Coronary artery (tissue), 2 donors: ENCODE measurements around the gene CUL3.

Source experiments
- DNase-seq: peaks from one replicate; pipeline ENCODE4 v3.0.0-alpha.2; 2017; ENCODE audit warnings: low spot score
- H3K27ac ChIP-seq, 2 donors: fragments of 200-600 bp; sonication (generic); one replicate each; pipeline ENCODE4 v1.5.1; 2016 to 2019
- H3K4me3 ChIP-seq: fragments of 200-600 bp; sonication (generic); 2 replicates; pipeline ENCODE4 v1.5.1; 2016; ENCODE audit warnings: mild to moderate bottlenecking, moderate library complexity
- TF ChIP-seq, protein P1 (sequence below): fragments of 200-600 bp; sonication (generic); IDR thresholded peaks from one replicate; pipeline ENCODE4 v1.5.1; 2019; ENCODE audit warnings: antibody characterized with exemption

Gene CUL3

DNA sequence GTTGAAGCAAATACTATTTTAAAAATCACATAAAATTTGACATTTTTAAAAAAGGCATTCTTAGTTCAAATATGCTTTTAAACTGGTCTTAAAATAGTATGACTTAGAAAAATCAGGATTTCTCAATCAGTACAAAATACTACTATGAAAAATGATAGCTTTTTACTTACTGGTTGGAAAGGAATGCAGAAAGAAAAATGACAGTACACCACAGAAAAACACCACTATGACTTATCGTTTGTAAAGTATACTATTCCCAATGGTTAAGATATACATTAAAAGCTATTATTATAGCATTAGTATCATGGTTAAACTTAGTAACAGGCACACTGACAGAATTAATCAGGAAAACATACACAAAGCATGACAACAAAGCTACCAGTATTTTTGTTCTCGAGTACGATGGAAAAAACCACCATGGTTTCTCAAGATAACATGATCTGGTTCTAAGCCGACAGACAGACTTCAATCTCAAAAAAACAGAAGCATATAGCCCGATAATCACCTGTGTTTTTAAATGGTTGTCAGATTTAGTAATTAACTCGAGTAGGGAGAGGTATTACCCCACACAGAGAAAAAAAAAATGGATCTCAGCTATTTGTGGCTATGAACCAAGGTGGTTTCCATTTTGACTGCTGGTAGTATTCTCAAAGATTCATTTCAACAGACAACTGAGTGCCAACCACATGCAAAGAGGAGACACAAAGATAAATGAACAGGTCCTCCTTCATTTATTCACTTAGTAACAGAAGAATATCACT is 39.1 kb downstream of the CUL3 start:
- Histone ChIP-seq H3K27ac (no peak overlapping the region), H3K4me3 (no peak overlapping the region)
- TF ChIP-seq, protein P1, sequence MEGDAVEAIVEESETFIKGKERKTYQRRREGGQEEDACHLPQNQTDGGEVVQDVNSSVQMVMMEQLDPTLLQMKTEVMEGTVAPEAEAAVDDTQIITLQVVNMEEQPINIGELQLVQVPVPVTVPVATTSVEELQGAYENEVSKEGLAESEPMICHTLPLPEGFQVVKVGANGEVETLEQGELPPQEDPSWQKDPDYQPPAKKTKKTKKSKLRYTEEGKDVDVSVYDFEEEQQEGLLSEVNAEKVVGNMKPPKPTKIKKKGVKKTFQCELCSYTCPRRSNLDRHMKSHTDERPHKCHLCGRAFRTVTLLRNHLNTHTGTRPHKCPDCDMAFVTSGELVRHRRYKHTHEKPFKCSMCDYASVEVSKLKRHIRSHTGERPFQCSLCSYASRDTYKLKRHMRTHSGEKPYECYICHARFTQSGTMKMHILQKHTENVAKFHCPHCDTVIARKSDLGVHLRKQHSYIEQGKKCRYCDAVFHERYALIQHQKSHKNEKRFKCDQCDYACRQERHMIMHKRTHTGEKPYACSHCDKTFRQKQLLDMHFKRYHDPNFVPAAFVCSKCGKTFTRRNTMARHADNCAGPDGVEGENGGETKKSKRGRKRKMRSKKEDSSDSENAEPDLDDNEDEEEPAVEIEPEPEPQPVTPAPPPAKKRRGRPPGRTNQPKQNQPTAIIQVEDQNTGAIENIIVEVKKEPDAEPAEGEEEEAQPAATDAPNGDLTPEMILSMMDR = no peak
- DNase-seq = no peak

DNA sequence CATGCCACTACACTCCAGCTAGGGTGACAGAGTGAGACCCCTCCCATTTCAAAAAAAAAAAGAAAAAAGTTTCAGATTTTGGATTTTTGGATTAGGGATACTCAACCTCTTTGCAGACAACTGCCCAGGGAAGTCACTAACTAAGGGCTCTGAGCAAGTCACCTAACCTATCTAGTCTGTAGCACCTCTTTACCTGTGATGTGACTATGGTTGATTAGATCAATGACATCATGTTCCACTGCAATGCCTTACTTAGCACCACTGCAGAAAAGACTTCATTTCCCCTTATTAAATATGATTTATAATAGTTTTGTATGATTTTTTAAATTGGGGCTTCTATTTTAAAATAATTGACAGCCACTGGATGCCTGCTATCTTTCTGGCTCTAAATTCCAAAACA is 41.2 kb downstream of the CUL3 start:
- no peak for DNase-seq
- TF ChIP-seq, protein P1 = no peak
- H3K27ac ChIP-seq = no peak overlapping the region
- no peak overlapping the region for H3K4me3 ChIP-seq

DNA sequence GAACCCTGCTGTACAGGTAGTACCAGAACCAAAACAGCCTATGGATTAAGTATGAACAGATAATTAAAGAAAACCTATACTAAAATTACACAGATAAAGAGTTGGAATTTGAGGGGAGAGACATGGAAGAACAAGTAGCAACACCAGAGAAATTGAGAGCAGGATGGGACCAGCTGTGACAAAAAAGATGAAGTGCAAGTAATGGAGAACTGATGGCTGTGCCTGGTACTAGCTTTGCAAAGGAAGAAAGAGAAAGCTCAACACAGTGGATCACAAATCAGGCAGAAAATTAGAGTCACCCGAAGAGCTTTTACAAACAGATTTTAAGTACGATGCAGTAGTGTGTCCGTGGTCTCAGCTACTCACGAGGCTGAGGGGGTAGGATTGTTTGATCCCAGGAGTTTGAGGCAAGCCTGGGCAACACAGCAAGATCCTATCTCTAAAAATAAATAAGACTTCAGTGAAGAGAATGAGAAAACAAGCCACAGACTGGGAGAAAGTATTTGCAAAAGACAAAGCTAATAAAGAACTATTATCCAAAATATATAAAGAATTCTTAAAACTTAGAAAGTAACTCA is 46.5 kb downstream of the CUL3 start:
- no peak for DNase-seq
- Histone ChIP-seq H3K4me3 (no peak overlapping the region), H3K27ac (no peak overlapping the region)
- TF ChIP-seq, protein P1 = no peak

DNA sequence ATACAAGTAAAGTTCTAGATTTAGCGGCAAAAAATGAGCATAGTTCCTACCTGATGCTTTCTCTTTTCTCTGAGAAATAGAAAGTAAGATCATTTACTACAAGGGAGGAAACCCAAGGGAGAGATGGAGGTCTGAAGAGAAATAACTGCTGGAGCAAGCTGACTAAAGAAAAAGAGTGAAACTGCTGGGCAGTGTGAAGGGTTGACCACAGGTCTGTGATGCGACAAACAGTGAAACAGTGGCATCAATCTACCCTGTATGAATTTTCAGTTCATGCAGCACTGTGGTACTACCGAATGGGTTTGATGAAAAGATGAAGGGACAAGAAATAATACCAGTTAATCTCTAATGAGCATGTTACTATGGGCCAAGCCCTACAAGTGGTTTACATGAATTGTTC is 52.2 kb downstream of the CUL3 start:
- Histone ChIP-seq H3K4me3 (no peak overlapping the region), H3K27ac (no peak overlapping the region)
- DNase-seq = no peak
- TF ChIP-seq, protein P1 = no peak

DNA sequence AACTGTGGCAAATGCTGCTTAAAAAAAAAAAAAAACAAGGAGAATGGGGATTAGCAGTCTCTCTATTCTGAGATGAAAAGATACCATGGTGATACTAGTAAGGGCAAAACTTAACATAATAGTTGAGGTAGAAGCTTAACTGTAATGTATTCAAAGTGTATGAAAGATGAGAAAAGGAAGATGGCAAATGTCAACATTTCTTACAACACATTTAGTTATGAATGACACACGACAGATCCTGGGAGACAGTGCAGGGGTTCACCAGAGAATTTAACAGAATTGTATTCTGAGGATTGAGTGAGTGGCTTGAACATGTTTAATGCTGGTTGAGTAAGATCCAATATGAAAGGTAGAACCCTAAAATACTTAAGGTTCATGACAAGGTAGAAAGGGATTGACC is 52.7 kb downstream of the CUL3 start:
- H3K4me3 ChIP-seq = no peak overlapping the region
- H3K27ac ChIP-seq = no peak overlapping the region
- DNase-seq = no peak
- TF ChIP-seq, protein P1 = no peak

DNA sequence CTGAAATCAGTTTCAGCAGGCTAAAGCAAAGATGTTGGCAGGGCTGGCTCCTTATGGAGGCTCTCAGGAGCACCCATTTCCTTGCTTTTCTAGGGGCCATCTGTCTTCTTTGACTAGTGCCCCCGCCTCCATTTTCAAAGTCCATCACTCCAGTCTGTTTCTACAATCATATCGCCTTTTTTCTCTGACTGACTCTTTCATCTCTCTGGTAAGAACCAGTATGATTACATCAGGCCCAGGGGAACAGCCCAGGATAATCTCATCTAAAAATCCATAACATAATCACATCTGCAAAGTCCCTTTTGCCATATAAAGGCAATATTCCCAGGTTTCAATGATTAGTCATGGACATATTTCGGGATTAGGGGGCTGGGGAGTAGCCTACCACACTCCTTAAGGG is 57.0 kb downstream of the CUL3 start:
- H3K4me3 ChIP-seq = no peak overlapping the region
- no peak overlapping the region for H3K27ac ChIP-seq
- no peak for DNase-seq
- TF ChIP-seq, protein P1 = no peak

DNA sequence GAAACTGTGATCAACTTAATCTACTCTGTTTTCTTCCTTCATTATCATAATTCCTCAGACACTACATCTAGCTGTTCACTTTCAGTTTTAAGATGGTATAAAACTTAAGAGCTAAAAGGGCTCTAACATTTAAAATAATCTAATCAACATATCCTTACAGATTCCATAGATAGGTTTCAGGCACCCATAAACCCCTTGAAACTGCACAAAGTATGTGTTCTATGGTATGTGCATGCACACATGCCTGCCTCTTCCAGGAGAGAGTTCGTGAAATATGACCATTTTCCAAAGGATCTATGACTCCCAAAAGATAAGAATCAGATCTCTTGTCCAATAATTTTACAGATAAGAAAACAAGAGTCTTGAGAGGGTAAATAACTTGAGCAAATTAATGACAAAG is 59.4 kb downstream of the CUL3 start:
- Histone ChIP-seq H3K27ac (no peak overlapping the region), H3K4me3 (no peak overlapping the region)
- TF ChIP-seq, protein P1 = no peak
- no peak for DNase-seq
